ENCODE measurements around the gene SLC27A6. TPM values are rescaled to one million over a fixed set of nuclear protein-coding genes. Genes with fewer than 3 reads are reported as not detected.
A peak's percentile ranks its signal among the peaks of the same experiment; 100 is the strongest.
"Not testable (repeated sequence)": the region's sequence is repeated elsewhere in the genome, so short reads cannot be mapped to it uniquely, and the experiment has no call there.

The SLC27A6 gene
- polyA plus RNA-seq, 12 donors = 0.59 to 2.9 (median 1.1) TPM; not detected in 2

GRCh38 chr5:128988476-128988875 is 23.2 kb downstream of the SLC27A6 start:
- no peak for DNase-seq

- DNase-seq = peak; percentile 7
Measured at GRCh38 chr5:129001841-129002526, 36.7 kb downstream of the SLC27A6 start.

- DNase-seq = no peak
Measured at GRCh38 chr5:129002527-129002842, 37.2 kb downstream of the SLC27A6 start.

GRCh38 chr5:129003232-129003631 is 37.9 kb downstream of the SLC27A6 start:
- DNase-seq = no peak

- DNase-seq = no peak
Measured at GRCh38 chr5:129014185-129014584, 48.9 kb downstream of the SLC27A6 start.

GRCh38 chr5:129018837-129019236 is 53.5 kb downstream of the SLC27A6 start:
- DNase-seq = no peak

GRCh38 chr5:129019401-129019908 is 54.2 kb downstream of the SLC27A6 start:
- DNase-seq = no peak

- no peak for DNase-seq
Measured at GRCh38 chr5:129020683-129021082, 55.4 kb downstream of the SLC27A6 start.

- no peak for DNase-seq
Measured at GRCh38 chr5:129021744-129022143, 56.5 kb downstream of the SLC27A6 start.

- DNase-seq = no peak
Measured at GRCh38 chr5:129022599-129022998, 57.3 kb downstream of the SLC27A6 start.

- DNase-seq = no peak
Measured at GRCh38 chr5:129027260-129027659, 62.0 kb downstream of the SLC27A6 start.

- DNase-seq = no peak
Measured at GRCh38 chr5:129031886-129032683, 66.8 kb downstream of the SLC27A6 start.

GRCh38 chr5:129036257-129036656 is 71.0 kb downstream of the SLC27A6 start:
- DNase-seq = not testable (repeated sequence)

- DNase-seq = no peak
Measured at GRCh38 chr5:129041196-129041881, 76.1 kb downstream of the SLC27A6 start.

GRCh38 chr5:129042306-129042705 is 77.0 kb downstream of the SLC27A6 start:
- no peak for DNase-seq

- DNase-seq = no peak
Measured at GRCh38 chr5:129043894-129044293, 78.6 kb downstream of the SLC27A6 start.

- DNase-seq = no peak
Measured at GRCh38 chr5:129046151-129046550, 80.9 kb downstream of the SLC27A6 start.

GRCh38 chr5:129048509-129048908 is 83.2 kb downstream of the SLC27A6 start:
- no peak for DNase-seq

GRCh38 chr5:129049126-129049799 is 84.0 kb downstream of the SLC27A6 start:
- no peak for DNase-seq

GRCh38 chr5:129051283-129051682 is 86.0 kb downstream of the SLC27A6 start:
- no peak for DNase-seq

GRCh38 chr5:129053438-129053837 is 88.2 kb downstream of the SLC27A6 start:
- DNase-seq = no peak

- no peak for DNase-seq
Measured at GRCh38 chr5:129057329-129057728, 92.0 kb downstream of the SLC27A6 start.

Measured in muscle of arm (tissue), 12 donors.